Measurements from ENCODE around the gene CTNND2.
"Not testable (repeated sequence)": the region's sequence is repeated elsewhere in the genome, so short reads cannot be mapped to it uniquely, and the experiment has no call there.

The CTNND2 gene

DNA sequence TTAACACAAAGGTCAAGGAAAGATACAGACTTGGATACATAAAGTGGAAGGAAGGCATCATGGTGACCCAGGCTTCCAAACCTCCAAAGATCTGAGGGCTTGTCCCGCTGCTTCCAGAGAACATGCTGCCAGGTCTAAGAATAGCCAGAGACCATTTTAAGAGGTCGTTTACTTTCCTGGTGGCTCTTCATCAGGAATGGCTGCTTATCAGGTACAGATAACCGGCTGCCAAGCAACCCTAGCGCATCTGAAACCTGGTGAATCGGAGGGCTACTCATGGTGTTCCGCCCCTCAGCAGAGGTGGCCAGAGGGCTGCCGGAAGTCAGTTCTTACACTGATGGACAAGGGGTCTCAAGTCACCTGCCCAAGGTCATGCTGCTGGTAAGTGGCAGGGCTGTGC lies 892.0 kb downstream of the CTNND2 start:
- TF ChIP-seq, protein P1, sequence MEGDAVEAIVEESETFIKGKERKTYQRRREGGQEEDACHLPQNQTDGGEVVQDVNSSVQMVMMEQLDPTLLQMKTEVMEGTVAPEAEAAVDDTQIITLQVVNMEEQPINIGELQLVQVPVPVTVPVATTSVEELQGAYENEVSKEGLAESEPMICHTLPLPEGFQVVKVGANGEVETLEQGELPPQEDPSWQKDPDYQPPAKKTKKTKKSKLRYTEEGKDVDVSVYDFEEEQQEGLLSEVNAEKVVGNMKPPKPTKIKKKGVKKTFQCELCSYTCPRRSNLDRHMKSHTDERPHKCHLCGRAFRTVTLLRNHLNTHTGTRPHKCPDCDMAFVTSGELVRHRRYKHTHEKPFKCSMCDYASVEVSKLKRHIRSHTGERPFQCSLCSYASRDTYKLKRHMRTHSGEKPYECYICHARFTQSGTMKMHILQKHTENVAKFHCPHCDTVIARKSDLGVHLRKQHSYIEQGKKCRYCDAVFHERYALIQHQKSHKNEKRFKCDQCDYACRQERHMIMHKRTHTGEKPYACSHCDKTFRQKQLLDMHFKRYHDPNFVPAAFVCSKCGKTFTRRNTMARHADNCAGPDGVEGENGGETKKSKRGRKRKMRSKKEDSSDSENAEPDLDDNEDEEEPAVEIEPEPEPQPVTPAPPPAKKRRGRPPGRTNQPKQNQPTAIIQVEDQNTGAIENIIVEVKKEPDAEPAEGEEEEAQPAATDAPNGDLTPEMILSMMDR (IDR thresholded peaks at IDR 0.05; ENCODE audit: low read length, missing control alignments), result no peak
- H3K4me3 ChIP-seq (replicated peaks; ENCODE audit: low read depth, low read length), result no peak overlapping the region
- DNase-seq (ENCODE audit: low read depth), result no peak

DNA sequence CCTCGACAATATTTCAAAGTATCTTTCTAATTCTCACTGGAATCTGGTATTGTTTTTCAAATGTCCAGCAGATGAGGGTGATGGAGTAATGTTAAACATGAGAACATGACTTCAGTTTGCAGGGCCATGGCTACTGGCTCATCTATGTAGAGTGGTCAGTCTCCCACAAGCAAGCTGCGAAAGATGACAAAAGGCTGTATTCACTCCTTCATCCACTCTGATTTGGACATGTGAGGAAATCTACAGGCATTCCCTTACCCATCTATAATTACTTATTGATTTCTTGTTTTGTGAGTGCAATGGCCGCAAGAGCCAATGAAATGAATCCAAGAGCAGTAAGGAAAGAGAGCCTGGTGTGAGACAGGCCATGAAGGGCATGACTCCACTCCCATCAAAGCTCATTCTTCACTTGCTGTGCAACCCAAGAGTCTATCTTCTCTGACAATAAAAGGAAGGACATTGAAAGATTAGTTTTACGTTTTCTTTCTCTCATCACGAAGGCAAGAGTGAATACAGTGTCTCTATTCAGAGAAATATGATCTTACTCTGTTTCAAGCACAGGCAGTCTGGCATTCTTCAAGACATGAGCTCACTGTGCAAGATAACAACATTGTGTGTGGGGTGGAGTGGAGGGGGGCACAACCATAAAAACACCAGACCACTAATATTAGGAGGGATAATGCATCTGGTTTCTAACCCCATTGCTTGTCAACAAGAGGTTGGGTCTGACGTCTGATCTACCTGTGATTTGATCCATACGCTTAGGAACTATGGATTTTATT lies 893.6 kb downstream of the CTNND2 start:
- DNase-seq (ENCODE audit: low read depth), result no peak
- TF ChIP-seq, protein P1 (IDR thresholded peaks at IDR 0.05; ENCODE audit: low read length, missing control alignments), result no peak

DNA sequence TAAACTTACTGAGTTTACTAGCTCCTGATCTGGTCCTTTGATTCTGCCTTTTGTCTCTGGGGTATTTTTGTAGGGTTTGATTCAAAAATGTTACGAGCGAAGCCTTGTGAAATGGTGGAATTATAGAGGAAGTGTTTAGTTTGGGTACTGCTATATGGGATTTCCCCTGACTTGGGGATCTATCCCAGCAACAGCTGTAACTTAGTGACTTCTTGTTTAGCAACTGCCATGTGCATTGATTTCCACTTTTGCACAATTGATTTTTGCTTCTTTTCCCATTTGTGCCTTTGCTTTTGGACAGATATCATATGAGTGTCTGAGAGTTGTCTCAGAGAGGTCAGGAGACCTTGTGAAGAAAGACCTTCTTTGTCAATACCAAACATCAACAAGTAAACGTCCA lies 894.7 kb downstream of the CTNND2 start:
- TF ChIP-seq, protein P1 (IDR thresholded peaks at IDR 0.05; ENCODE audit: low read length, missing control alignments), result no peak
- DNase-seq (ENCODE audit: low read depth), result no peak

More for the DNA sequence above, 893.6 kb downstream of the CTNND2 start:
- no peak overlapping the region for H3K4me3 ChIP-seq (replicated peaks; ENCODE audit: low read depth, low read length)

DNA sequence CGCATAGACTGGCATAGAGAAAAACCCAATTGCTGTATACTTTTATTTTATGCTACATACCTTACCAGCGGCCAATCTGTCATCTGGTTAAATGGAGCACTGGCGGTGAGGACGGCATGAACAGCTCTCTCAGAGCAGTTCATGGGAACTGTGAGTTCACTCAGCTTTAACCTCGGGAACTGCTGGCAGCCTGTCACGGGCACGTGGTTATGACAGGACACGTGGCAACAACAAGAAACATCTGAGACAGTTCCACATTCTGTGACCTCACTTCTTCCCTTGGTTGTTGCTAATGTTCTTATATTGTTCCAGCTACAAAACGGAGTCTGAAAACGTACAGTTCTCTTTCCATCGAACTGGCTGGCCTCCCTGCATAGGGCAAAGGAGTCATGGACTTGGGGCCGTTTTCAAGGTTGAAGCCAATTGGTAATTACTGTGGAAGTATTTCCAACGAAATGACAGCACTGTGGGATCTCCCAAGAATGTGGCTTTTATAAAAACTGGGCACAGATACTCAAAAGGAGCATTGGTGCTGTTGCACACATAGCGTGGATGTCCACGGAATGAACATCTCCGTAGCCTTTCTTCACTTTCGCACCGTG lies 896.9 kb downstream of the CTNND2 start:
- no peak overlapping the region for H3K4me3 ChIP-seq (replicated peaks; ENCODE audit: low read depth, low read length)
- TF ChIP-seq, protein P1 (IDR thresholded peaks at IDR 0.05; ENCODE audit: low read length, missing control alignments), result no peak
- no peak for DNase-seq (ENCODE audit: low read depth)

More for the DNA sequence above, 894.7 kb downstream of the CTNND2 start:
- H3K4me3 ChIP-seq (replicated peaks; ENCODE audit: low read depth, low read length), result no peak overlapping the region

DNA sequence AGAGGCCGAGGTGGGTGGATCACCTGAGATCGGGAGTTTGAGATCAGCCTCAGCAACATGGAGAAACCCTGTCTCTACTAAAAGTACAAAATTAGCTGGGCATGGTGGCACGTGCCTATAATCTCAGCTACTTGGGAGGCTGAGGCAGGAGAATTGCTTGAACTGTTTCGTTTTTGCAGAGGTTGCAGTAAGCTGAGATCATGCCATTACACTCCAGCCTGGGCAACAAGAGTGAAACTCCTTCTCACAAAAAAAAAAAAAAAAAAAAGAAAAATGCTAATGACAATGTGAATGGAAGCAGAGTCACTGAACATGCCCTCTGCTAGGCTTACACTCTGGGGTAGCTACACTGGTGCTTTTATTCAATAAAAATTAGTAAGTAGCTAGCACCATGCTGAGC lies 899.7 kb downstream of the CTNND2 start:
- DNase-seq (ENCODE audit: low read depth); H3K4me3 ChIP-seq (replicated peaks; ENCODE audit: low read depth, low read length): not testable (repeated sequence)

DNA sequence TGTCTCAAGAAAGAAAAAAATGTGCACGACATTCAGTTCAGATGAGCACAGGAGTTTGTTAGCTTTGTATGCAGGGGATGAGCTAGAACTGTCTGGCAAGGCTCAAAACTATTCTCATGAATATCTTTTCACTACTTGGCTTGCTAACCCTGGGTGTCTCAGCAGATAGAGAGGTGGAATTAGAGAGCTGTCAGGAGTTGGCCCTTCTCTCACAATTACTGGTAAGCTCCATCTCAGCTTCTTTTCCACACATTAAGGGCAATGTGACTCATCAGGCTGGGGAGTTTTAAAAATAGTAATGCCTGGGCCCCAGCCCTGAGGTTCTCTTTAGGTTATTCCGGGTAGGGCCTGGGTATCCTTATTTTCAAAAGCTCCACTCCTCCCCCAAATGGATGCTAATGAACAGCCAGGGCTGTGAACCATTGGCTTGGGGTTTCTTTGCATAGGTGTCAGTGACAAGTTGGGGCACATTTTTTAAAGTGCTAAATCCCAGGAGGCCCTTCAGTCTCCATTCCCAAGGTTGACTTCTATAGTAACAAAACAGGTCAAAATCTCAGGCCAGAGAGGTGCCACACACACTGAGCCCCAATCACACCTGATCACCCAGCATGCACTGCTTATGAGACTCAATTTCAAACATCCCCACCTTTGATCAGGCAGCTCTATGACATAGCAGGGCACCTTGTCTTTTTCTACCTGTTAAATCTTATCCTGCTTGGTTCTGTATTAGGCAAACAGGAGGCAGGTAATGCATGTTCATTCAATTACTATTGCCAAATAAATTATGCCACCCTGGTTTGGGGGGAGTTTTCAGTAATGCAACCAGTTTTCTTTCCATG lies 903.5 kb downstream of the CTNND2 start:
- TF ChIP-seq, protein P1 (IDR thresholded peaks at IDR 0.05; ENCODE audit: low read length, missing control alignments), result no peak
- no peak for DNase-seq (ENCODE audit: low read depth)
- H3K4me3 ChIP-seq (replicated peaks; ENCODE audit: low read depth, low read length), result no peak overlapping the region

DNA sequence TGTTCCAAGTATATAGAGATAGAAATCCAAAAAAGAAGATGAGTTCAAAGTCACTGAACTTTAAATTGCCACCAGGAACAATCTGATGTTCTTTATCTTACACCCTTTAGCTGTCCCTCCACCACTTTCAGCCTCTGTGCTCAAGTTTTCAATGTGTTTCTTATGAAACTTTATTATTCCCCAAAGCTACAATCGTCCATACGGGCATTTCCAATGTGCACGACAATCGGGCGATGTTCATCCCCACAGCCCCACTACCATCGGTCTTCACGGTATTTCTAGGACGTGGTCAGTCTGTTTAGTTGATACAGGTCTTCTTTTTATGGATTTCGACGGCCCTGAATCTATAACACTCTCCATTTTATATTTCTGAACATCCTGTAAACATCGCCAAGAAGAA lies 904.5 kb downstream of the CTNND2 start:
- DNase-seq (ENCODE audit: low read depth), result no peak
- no peak overlapping the region for H3K4me3 ChIP-seq (replicated peaks; ENCODE audit: low read depth, low read length)
- TF ChIP-seq, protein P1 (IDR thresholded peaks at IDR 0.05; ENCODE audit: low read length, missing control alignments), result no peak
